G401 (cell line): ENCODE data around the gene SLITRK2. TPM values are rescaled to one million over a fixed set of nuclear protein-coding genes. Genes with fewer than 3 reads are reported as not detected.

ENCODE experiments used
- DNase-seq: peaks from one replicate; pipeline ENCODE4 v3.0.0-alpha.2; 2015; ENCODE audit warnings: low spot score
- in situ Hi-C: cut with HindIII; loops from 2 replicates; pipeline ENCODE4 v1.10.0; 2016; ENCODE audit warnings: low sequenced_read_pairs, mixed read lengths
- total RNA-seq: library from RNA; depleted of rRNA; stranded (reverse); fragments of >200 nt; shearing (Covaris generic); gene quantifications from 2 replicates; pipeline ENCODE4 v1.2.3, GENCODE V29; 2014; rRNA removed

The SLITRK2 gene
- total RNA-seq, result not detected in 2 replicates

GRCh38 chrX:145817331-145818185, at the start of gene SLITRK2:
Gene SLITRK2, plus strand, starts transcription at chrX:145817829. Its CDS starts 4,597 bp downstream, at chrX:145822426.
- in situ Hi-C loops, result no loop called here
- DNase-seq, result peak; percentile 53

GRCh38 chrX:145773006-145773405, 44.6 kb upstream of the SLITRK2 start:
- in situ Hi-C loops, result no loop called here
- DNase-seq, result no peak

- in situ Hi-C loops, result no loop called here
Observed at GRCh38 chrX:145792281-145792680, 25.3 kb upstream of the SLITRK2 start.

GRCh38 chrX:145803508-145803907, 14.1 kb upstream of the SLITRK2 start:
- in situ Hi-C loops, result no loop called here
- no peak for DNase-seq

More at GRCh38 chrX:145792281-145792680, 25.3 kb upstream of the SLITRK2 start:
- no peak for DNase-seq

GRCh38 chrX:145813081-145813480, 4.5 kb upstream of the SLITRK2 start:
- in situ Hi-C loops, result no loop called here

GRCh38 chrX:145816601-145817315, 871 bp upstream of the SLITRK2 start:
- in situ Hi-C loops, result no loop called here

More at GRCh38 chrX:145813081-145813480, 4.5 kb upstream of the SLITRK2 start:
- DNase-seq, result no peak

GRCh38 chrX:145818186-145819113, 821 bp downstream of the SLITRK2 start:
- no peak for DNase-seq
- in situ Hi-C loops, result no loop called here

More at GRCh38 chrX:145816601-145817315, 871 bp upstream of the SLITRK2 start:
- no peak for DNase-seq

- in situ Hi-C loops, result no loop called here
Observed at GRCh38 chrX:145820825-145821224, 3.2 kb downstream of the SLITRK2 start.

GRCh38 chrX:145821291-145821897, 3.8 kb downstream of the SLITRK2 start:
- DNase-seq, result peak; percentile 66
- in situ Hi-C loops, result no loop called here

More at GRCh38 chrX:145820825-145821224, 3.2 kb downstream of the SLITRK2 start:
- no peak for DNase-seq

GRCh38 chrX:145821898-145822571, 4.4 kb downstream of the SLITRK2 start:
- in situ Hi-C loops, result no loop called here
- no peak for DNase-seq

- in situ Hi-C loops, result no loop called here
- DNase-seq, result no peak
Observed at GRCh38 chrX:145823132-145823531, 5.5 kb downstream of the SLITRK2 start.

GRCh38 chrX:145825896-145826295, 8.3 kb downstream of the SLITRK2 start:
- in situ Hi-C loops, result no loop called here
- peak; percentile 21 for DNase-seq

GRCh38 chrX:145826466-145826865, 8.8 kb downstream of the SLITRK2 start:
- no peak for DNase-seq
- in situ Hi-C loops, result no loop called here

GRCh38 chrX:145832796-145833195, 15.2 kb downstream of the SLITRK2 start:
- DNase-seq, result no peak
- in situ Hi-C loops, result no loop called here

- no peak for DNase-seq
- in situ Hi-C loops, result no loop called here
Observed at GRCh38 chrX:145840531-145840930, 22.9 kb downstream of the SLITRK2 start.

GRCh38 chrX:145843146-145843904, 25.7 kb downstream of the SLITRK2 start:
- in situ Hi-C loops, result no loop called here
- DNase-seq, result no peak

- in situ Hi-C loops, result no loop called here
- no peak for DNase-seq
Observed at GRCh38 chrX:145844886-145845285, 27.3 kb downstream of the SLITRK2 start.
